K562 (cell line): ENCODE results near the gene INCA1. TPM values are rescaled to one million over a fixed set of nuclear protein-coding genes. Genes with fewer than 3 reads are reported as not detected.

Source experiments
- ATAC-seq: fragments of 200-7000 bp; cut with Tn5 transposase; 3 replicates; pipeline ENCODE4 v1.9.1; 2020; ENCODE audit warnings: moderate library complexity
- BruUV-seq: library from RNA; stranded (reverse); fragments of 400-500 nt; replicated peaks from 2 replicates; lab custom pipeline; 2021; lab: Mats Ljungman, UMichigan
- CTCF ChIA-PET: fragments of 300-600 bp; formaldehyde crosslinking; extraction: SDS; loops from one replicate; lab custom pipeline; 2021; ENCODE audit warnings: low intra/inter-chr PET ratio; lab: Yijun Ruan, JAX
- POLR2A ChIA-PET: fragments of 300-600, 350-650 bp; sonication (Branson Sonifier 250); formaldehyde crosslinking; extraction: SDS; loops from one replicate; lab custom pipeline; 2021; ENCODE audit warnings: antibody characterized with exemption, inconsistent platforms; lab: Yijun Ruan, JAX
- DNase-seq, 4 experiments: peaks; one replicate each; pipeline versions ENCODE4 v3.0.0 to v3.0.0-alpha.2; 2011 to 2018; ENCODE audit warnings: low spot score in 3 of 4, mixed read lengths in 3 of 4; ENCODE audit errors: extremely low read depth in 1 of 4
- FAIRE-seq: peaks from 2 replicates; lab custom pipeline; 2011; peaks lifted over from hg19 to GRCh38; lab: Jason Lieb, UNC
- H2AFZ ChIP-seq: 2 replicates; pipeline ENCODE4 v1.6.0; 2011; ENCODE audit warnings: low read depth, low read length, control low read depth, inconsistent platforms
- H3K27ac ChIP-seq: fragments of 200-600 bp; 3 replicates; pipeline ENCODE4 v1.8.0; 2011; ENCODE audit warnings: low read depth, mild to moderate bottlenecking, control low read depth, inconsistent platforms, low read length, moderate library complexity, mixed read lengths; ENCODE audit errors: extremely low read depth
- H3K27me3 ChIP-seq, 2 experiments: fragments of 300-600 bp in 1 of 2; 2 replicates in 1 of 2; 3 replicates in 1 of 2; pipeline versions ENCODE4 v1.6.0 to v1.8.0; 2011; ENCODE audit warnings: inconsistent platforms in 2 of 2, low read length in 2 of 2, mild to moderate bottlenecking in 1 of 2, mixed read lengths in 1 of 2, moderate library complexity in 1 of 2; ENCODE audit not compliant: control insufficient read depth in 2 of 2, insufficient read depth in 2 of 2
- H3K36me3 ChIP-seq: fragments of 300-600 bp; 3 replicates; pipeline ENCODE4 v1.8.0; 2011; ENCODE audit warnings: mild to moderate bottlenecking, low read length, inconsistent platforms; ENCODE audit not compliant: control insufficient read depth, insufficient read depth
- H3K4me1 ChIP-seq, 2 experiments: fragments of 200-600 bp in 1 of 2; replicated peaks in 1 of 2; 2 replicates in 1 of 2; 3 replicates in 1 of 2; pipeline versions ENCODE4 v1.5.1 to v1.8.0; 2011; ENCODE audit warnings: inconsistent platforms in 2 of 2, low read length in 2 of 2, mild to moderate bottlenecking in 1 of 2, mixed read lengths in 1 of 2, moderate library complexity in 1 of 2; ENCODE audit not compliant: control insufficient read depth in 2 of 2, insufficient read depth in 2 of 2
- H3K4me2 ChIP-seq: 2 replicates; pipeline ENCODE4 v1.6.1; 2011; ENCODE audit warnings: low read length, control low read depth, inconsistent platforms, mixed read lengths; ENCODE audit not compliant: insufficient read depth
- H3K4me3 ChIP-seq: fragments of 200-600 bp; sonication (generic), shearing (Covaris generic); 2 replicates; pipeline ENCODE4 v1.5.1; 2016; ENCODE audit warnings: control low read depth, inconsistent platforms
- H3K79me2 ChIP-seq: fragments of 200-600 bp; 3 replicates; pipeline ENCODE4 v1.8.0; 2011; ENCODE audit warnings: low read length, inconsistent platforms; ENCODE audit not compliant: control insufficient read depth, insufficient read depth
- H3K9ac ChIP-seq, 2 experiments: 2 replicates each; pipeline versions ENCODE4 v1.6.0 to v1.6.1; 2011; ENCODE audit warnings: low read depth in 2 of 2, low read length in 2 of 2, control low read depth in 1 of 2, inconsistent platforms in 1 of 2, mild to moderate bottlenecking in 1 of 2, mixed read lengths in 1 of 2; ENCODE audit not compliant: insufficient read depth in 1 of 2
- H3K9me1 ChIP-seq: one replicate; pipeline ENCODE4 v1.6.0; 2011; ENCODE audit warnings: inconsistent platforms, mild to moderate bottlenecking, low read length, moderate library complexity; ENCODE audit not compliant: control insufficient read depth, insufficient read depth
- H3K9me3 ChIP-seq: replicated peaks from 2 replicates; pipeline ENCODE4 v1.5.1; 2011; ENCODE audit warnings: low read depth, low read length, inconsistent platforms; ENCODE audit not compliant: control insufficient read depth, insufficient read depth
- H4K20me1 ChIP-seq: replicated peaks from 2 replicates; pipeline ENCODE4 v1.6.1; 2011; ENCODE audit warnings: low read length, inconsistent platforms, mixed read lengths; ENCODE audit not compliant: control insufficient read depth, insufficient read depth
- CREBBP ChIP-seq: IDR thresholded peaks from one replicate; pipeline ENCODE4 v1.6.1; 2012; ENCODE audit warnings: low read depth, mild to moderate bottlenecking, control low read depth, inconsistent platforms, low read length
- ETS2 ChIP-seq: IDR thresholded peaks from 2 replicates; pipeline ENCODE4 v1.6.1; 2016; ENCODE audit warnings: borderline replicate concordance, missing genetic modification characterization, mild to moderate bottlenecking, moderate library complexity, missing compliant biosample characterization; ENCODE audit not compliant: poor library complexity, severe bottlenecking
- FOXA3 ChIP-seq, 2 experiments: fragments of 450-650 bp in 1 of 2; sonication (generic) in 1 of 2; formaldehyde crosslinking; IDR thresholded peaks in 1 of 2; conservative IDR thresholded peaks in 1 of 2; 2 replicates each; pipeline versions ENCODE4 v1.4.0 to v1.8.0; 2020 to 2022; ENCODE audit warnings: mild to moderate bottlenecking in 2 of 2, missing genetic modification reagents in 1 of 2
- GATAD2B ChIP-seq: fragments of 450-650 bp; IDR thresholded peaks from 2 replicates; pipeline ENCODE4 v1.6.1; 2017; ENCODE audit warnings: mild to moderate bottlenecking, borderline replicate concordance
- KAT7 ChIP-seq: sonication (generic); formaldehyde crosslinking; IDR thresholded peaks from 2 replicates; pipeline ENCODE4 v1.8.0; 2022; ENCODE audit warnings: missing genetic modification reagents, mild to moderate bottlenecking, borderline replicate concordance
- MAZ ChIP-seq, 2 experiments: fragments of 450-650 bp in 1 of 2; sonication (generic) in 1 of 2; formaldehyde crosslinking; IDR thresholded peaks in 1 of 2; conservative IDR thresholded peaks in 1 of 2; 2 replicates each; pipeline versions ENCODE4 v1.4.0 to v1.5.0; 2020; ENCODE audit warnings: mild to moderate bottlenecking in 1 of 2, missing genetic modification reagents in 1 of 2
- POLR2G ChIP-seq: fragments of 200-400 bp; formaldehyde crosslinking; IDR thresholded peaks from 2 replicates; pipeline ENCODE4 v1.6.1; 2017; ENCODE audit warnings: low read depth, mild to moderate bottlenecking, antibody characterized with exemption, low read length, moderate library complexity
- SPI1 ChIP-seq: IDR thresholded peaks from 2 replicates; pipeline ENCODE4 v1.6.1; 2011; ENCODE audit warnings: low read depth, low read length, control low read depth, borderline replicate concordance
- STAT5A ChIP-seq: IDR thresholded peaks from 2 replicates; pipeline ENCODE4 v1.6.1; 2012; ENCODE audit warnings: low read length, inconsistent platforms, borderline replicate concordance
- XRCC5 ChIP-seq: fragments of 200-400 bp; formaldehyde crosslinking; IDR thresholded peaks from 2 replicates; pipeline ENCODE4 v1.6.1; 2017; ENCODE audit warnings: low read depth, mild to moderate bottlenecking, low read length
- ZBTB17 ChIP-seq: fragments of 450-650 bp; formaldehyde crosslinking; IDR thresholded peaks from 2 replicates; pipeline ENCODE4 v1.4.0; 2020; ENCODE audit warnings: mild to moderate bottlenecking
- ZNF133 ChIP-seq: fragments of 250-450 bp; sonication (Bioruptor Pico); IDR thresholded peaks from 2 replicates; pipeline ENCODE4 v1.4.0; 2020; ENCODE audit warnings: mild to moderate bottlenecking
- ZNF384 ChIP-seq: IDR thresholded peaks from 2 replicates; pipeline ENCODE4 v1.6.1; 2012; ENCODE audit warnings: low read depth, low read length, improper control_type of control experiment
- ZNF75A ChIP-seq: fragments of 450-650 bp; formaldehyde crosslinking; IDR thresholded peaks from 2 replicates; pipeline ENCODE4 v1.4.0; 2020; ENCODE audit warnings: mild to moderate bottlenecking
- ZNF764 ChIP-seq: fragments of 250-450 bp; sonication (Bioruptor Pico); IDR thresholded peaks from 2 replicates; pipeline ENCODE4 v1.4.0; 2020; ENCODE audit warnings: low read depth, mild to moderate bottlenecking, moderate library complexity
- WGBS: fragments of 100-300 bp; shearing (Covaris generic); methylation state at CpG from one replicate; pipeline ENCODE4 v1.1.6; 2016; ENCODE audit warnings: low coverage, mixed read lengths; ENCODE audit not compliant: insufficient coverage; ENCODE audit errors: missing lambda C conversion rate; 5-methylcytosine and 5-hydroxymethylcytosine counted together
- in situ Hi-C: fragments of 300-500 bp; cut with MboI; formaldehyde crosslinking; loops from 4 replicates; pipeline ENCODE4 v1.15.0; 2018; ENCODE audit warnings: inconsistent platforms, mixed read lengths
- intact Hi-C: fragments of 100-400 bp; cut with micrococcal nuclease; formaldehyde crosslinking; loops from 2 replicates; pipeline ENCODE4 v1.14.2; 2022
- polyA plus RNA-seq, 8 experiments: library from polyadenylated mRNA; depleted of rRNA in 4 of 8; stranded (reverse) in 5 of 8; unstranded in 3 of 8; fragments of >200 nt; fragmentation: Nextera tagmentation in 2 of 8; fragmentation: Illumina TruSeq in 1 of 8; extraction: Ambion mirVana in 2 of 8; extraction: Trizol in 1 of 8; gene quantifications; 2 replicates each; pipeline versions ENCODE4 v1.2.1 to v1.2.3, GENCODE V29; 2011 to 2014; ENCODE audit warnings: inconsistent platforms in 1 of 8, missing spikeins in 1 of 8
- total RNA-seq, 7 experiments: library from RNA; depleted of rRNA in 6 of 7; stranded (reverse); fragments of >200 nt in 6 of 7; fragmentation: Illumina TruSeq in 2 of 7; extraction: Trizol in 2 of 7; gene quantifications; 2 replicates each; pipeline versions ENCODE4 v1.2.1 to v1.2.3, GENCODE V29; 2011 to 2021; ENCODE audit warnings: low replicate concordance in 1 of 7
- TF ChIP-seq, protein P1 (sequence below): sonication (generic); IDR thresholded peaks from 2 replicates; pipeline ENCODE4 v1.6.1; 2016
- TF ChIP-seq, protein P2 (sequence below): fragments of 450-650 bp; IDR thresholded peaks from 2 replicates; pipeline ENCODE4 v1.7.1; 2018; ENCODE audit warnings: mild to moderate bottlenecking, low read depth; ENCODE audit not compliant: partially characterized antibody

INCA1 gene
- total and polyA plus RNA-seq, 9 of the 15 experiments (the other 6 are each of a cell fraction or from before 2014, with no cell fraction given): 0.08 to 0.50 (median 0.13) TPM; not detected in 4

DNA sequence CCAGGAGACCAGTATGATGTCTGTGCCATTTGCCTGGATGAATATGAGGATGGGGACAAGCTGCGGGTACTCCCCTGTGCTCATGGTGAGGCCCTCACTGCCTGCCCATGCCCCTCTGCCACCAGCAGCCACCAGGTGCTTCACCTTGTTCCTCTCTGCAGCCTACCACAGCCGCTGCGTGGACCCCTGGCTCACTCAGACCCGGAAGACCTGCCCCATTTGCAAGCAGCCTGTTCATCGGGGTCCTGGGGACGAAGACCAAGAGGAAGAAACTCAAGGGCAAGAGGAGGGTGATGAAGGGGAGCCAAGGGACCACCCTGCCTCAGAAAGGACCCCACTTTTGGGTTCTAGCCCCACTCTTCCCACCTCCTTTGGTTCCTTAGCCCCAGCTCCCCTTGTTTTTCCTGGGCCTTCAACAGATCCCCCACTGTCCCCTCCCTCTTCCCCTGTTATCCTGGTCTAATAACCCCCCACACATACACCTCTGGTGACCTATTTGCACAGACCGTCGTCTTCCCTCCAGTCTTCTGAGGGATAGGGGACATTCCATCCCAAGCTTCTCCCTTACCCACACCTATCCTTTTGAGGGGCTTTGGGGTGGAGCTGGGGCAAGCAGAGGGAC is 52.7 kb downstream of the INCA1 start (continued):
- TF ChIP-seq, protein P1, sequence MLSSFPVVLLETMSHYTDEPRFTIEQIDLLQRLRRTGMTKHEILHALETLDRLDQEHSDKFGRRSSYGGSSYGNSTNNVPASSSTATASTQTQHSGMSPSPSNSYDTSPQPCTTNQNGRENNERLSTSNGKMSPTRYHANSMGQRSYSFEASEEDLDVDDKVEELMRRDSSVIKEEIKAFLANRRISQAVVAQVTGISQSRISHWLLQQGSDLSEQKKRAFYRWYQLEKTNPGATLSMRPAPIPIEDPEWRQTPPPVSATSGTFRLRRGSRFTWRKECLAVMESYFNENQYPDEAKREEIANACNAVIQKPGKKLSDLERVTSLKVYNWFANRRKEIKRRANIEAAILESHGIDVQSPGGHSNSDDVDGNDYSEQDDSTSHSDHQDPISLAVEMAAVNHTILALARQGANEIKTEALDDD: no peak
- TF ChIP-seq XRCC5 (no peak), FOXA3 (CRISPR knock-in tag; conservative IDR thresholded peaks at IDR 0.05 in 1 of 2, IDR thresholded peaks at IDR 0.05 in 1 of 2) (no peak), CREBBP (no peak), GATAD2B (no peak), ZNF133 (CRISPR knock-in tag) (no peak), STAT5A (0 out of 2 replicates have a peak, but pooled peaks have one; percentile 8), MAZ (CRISPR knock-in tag; conservative IDR thresholded peaks at IDR 0.05 in 1 of 2, IDR thresholded peaks at IDR 0.05 in 1 of 2) (no peak), ZNF384 (no peak), ZNF764 (CRISPR knock-in tag) (no peak)

DNA sequence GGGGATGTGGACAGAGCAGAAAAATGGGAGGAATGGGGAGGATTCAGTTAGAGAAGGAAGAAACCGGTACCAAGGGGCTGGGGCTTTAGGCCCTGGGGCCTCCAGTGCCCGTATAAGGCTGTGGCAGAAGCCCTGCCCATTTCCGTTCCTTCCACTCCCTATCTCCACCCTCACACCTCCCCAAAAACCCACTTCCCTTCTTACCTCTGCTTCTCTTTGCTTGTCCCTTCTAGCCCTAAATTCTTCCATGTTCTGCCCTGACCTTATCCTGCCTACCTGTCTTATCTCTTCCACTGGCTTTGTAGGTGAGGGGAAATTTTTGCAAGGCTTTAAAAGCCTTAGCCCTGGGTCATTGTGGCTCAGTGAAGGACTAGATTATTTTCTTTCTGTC is 53.2 kb downstream of the INCA1 start:
- FAIRE-seq: no peak
- in situ Hi-C loops (no loop called here), intact Hi-C loops (no loop called here)
- Histone ChIP-seq H3K9me1 (no peaks in the 10 kb centered on the region), H3K9ac (peak overlapping the region in 1 of 2 experiments; percentile 73; a peak in 1 of 4 replicates), H3K4me3 (no peak overlapping the region), H4K20me1 (peaks cover 22% of the 10 kb centered on the region), H3K4me1 (peaks cover 20 to 26% of the 10 kb centered on the region in 2 experiments; a peak in 4 of 5 replicates), H3K9me3 (no peaks in the 10 kb centered on the region), H3K79me2 (peaks cover 85% of the 10 kb centered on the region), H3K36me3 (peaks cover 65% of the 10 kb centered on the region), H2AFZ (no peak overlapping the region), H3K4me2 (no peak overlapping the region), H3K27ac (peak overlapping the region; percentile 79; the same call in 2 of the 3 replicates), H3K27me3 (no peaks in the 10 kb centered on the region)
- DNase-seq: no peak
- 52% methylated on average over 3 of the region's 3 CpGs for WGBS
- no TSS peak for BruUV-seq
- no peak for ATAC-seq
- POLR2A ChIA-PET: interaction anchor here (0.6 to 1.6 kb wide), 4 partner anchors 13 to 53 kb away, joined by 3 read pairs; partner anchors contain the start of genes INCA1 and KIF1C
- CTCF ChIA-PET: no interaction called here
- TF ChIP-seq XRCC5 (no peak), ZBTB17 (CRISPR knock-in tag) (peak; percentile 33; the same call in 1 of the 2 replicates), KAT7 (CRISPR knock-in tag) (no peak), ZNF75A (no peak), POLR2G (peak; percentile 53; the same call in 1 of the 2 replicates), SPI1 (peak; percentile 43; the same call in 1 of the 2 replicates), ETS2 (no peak)
- TF ChIP-seq, protein P2, sequence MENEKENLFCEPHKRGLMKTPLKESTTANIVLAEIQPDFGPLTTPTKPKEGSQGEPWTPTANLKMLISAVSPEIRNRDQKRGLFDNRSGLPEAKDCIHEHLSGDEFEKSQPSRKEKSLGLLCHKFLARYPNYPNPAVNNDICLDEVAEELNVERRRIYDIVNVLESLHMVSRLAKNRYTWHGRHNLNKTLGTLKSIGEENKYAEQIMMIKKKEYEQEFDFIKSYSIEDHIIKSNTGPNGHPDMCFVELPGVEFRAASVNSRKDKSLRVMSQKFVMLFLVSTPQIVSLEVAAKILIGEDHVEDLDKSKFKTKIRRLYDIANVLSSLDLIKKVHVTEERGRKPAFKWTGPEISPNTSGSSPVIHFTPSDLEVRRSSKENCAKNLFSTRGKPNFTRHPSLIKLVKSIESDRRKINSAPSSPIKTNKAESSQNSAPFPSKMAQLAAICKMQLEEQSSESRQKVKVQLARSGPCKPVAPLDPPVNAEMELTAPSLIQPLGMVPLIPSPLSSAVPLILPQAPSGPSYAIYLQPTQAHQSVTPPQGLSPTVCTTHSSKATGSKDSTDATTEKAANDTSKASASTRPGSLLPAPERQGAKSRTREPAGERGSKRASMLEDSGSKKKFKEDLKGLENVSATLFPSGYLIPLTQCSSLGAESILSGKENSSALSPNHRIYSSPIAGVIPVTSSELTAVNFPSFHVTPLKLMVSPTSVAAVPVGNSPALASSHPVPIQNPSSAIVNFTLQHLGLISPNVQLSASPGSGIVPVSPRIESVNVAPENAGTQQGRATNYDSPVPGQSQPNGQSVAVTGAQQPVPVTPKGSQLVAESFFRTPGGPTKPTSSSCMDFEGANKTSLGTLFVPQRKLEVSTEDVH: no peak
